Measurements from ENCODE around the gene HEATR5A. TPM values are rescaled to one million over a fixed set of nuclear protein-coding genes. Genes with fewer than 3 reads are reported as not detected.

Gene HEATR5A
- total and polyA plus RNA-seq, 4 donors = 10.9 to 54.0 (median 28.9) TPM

DNA sequence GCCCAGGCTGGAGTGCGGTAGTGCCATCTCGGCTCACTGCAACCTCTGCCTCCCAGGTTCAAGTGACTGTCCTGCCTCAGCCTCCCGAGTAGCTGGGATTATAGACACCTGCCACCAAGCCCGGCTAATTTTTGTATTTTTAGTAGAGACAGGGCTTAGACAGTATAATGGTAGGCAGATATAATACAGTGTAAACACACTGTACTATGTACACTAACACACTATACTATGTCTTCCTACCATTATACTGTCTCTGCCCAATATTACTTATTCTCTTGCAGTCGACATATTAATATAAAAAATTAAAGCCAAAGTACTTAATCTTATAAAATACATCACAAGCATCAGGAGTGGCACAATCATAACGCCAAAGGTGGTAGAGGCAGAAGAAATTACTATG, 21.9 kb upstream of the HEATR5A start:
- Histone ChIP-seq H3K4me1 (ENCODE audit: control insufficient read depth in 5 of 5, insufficient read depth in 5 of 5, low read length in 5 of 5) (peaks cover 0 to 5% (median 1%) of the 10 kb centered on the region in 5 donors), H3K9me3 (ENCODE audit: control insufficient read depth in 4 of 4, insufficient read depth in 3 of 4, low read length in 3 of 4) (no peaks in the 10 kb centered on the region), H3K36me3 (ENCODE audit: control insufficient read depth in 4 of 4, insufficient read depth in 4 of 4, low read length in 4 of 4) (peaks cover 1 to 7% (median 3%) of the 10 kb centered on the region in 4 donors), H3K4me3 (no peak overlapping the region), H3K27ac (ENCODE audit: low read depth in 1 of 2, low read length in 1 of 2) (no peak overlapping the region), H3K27me3 (ENCODE audit: control insufficient read depth in 3 of 3, insufficient read depth in 3 of 3, low read length in 2 of 3) (no peaks in the 10 kb centered on the region), H3K9ac (ENCODE audit: insufficient read depth in 1 of 2, low read length in 2 of 2) (no peak overlapping the region)
- TF ChIP-seq CTCF (IDR thresholded peaks at IDR 0.05; ENCODE audit: control extremely low read depth, extremely low read depth) = no peak
- DNase-seq = no peak
- WGBS, 2 donors = 87 to 95% methylated on average over 6 of the region's 6 CpGs
- ATAC-seq (ENCODE audit: insufficient read depth, low FRiP score) = no peak

GRCh38 chr14:31441273-31442111, 21.1 kb upstream of the HEATR5A start:
- peaks cover 1 to 4% (median 3%) of the 10 kb centered on the region in 4 donors for H3K36me3 ChIP-seq (ENCODE audit: control insufficient read depth in 4 of 4, insufficient read depth in 4 of 4, low read length in 4 of 4)
- peak in 1 of 3 donors; percentile 18 for DNase-seq
- WGBS, 2 donors = 53 to 78% methylated on average over 7 of the region's 7 CpGs
- H3K9ac ChIP-seq (ENCODE audit: insufficient read depth in 1 of 2, low read length in 2 of 2) = no peak overlapping the region
- no peaks in the 10 kb centered on the region for H3K27me3 ChIP-seq (ENCODE audit: control insufficient read depth in 3 of 3, insufficient read depth in 3 of 3, low read length in 2 of 3)
- peak; percentile 58 for ATAC-seq (ENCODE audit: insufficient read depth, low FRiP score)
- peaks cover 0 to 5% (median 1%) of the 10 kb centered on the region in 5 donors for H3K4me1 ChIP-seq (ENCODE audit: control insufficient read depth in 5 of 5, insufficient read depth in 5 of 5, low read length in 5 of 5)
- no peak for TF ChIP-seq CTCF (IDR thresholded peaks at IDR 0.05; ENCODE audit: control extremely low read depth, extremely low read depth)
- no peaks in the 10 kb centered on the region for H3K9me3 ChIP-seq (ENCODE audit: control insufficient read depth in 4 of 4, insufficient read depth in 3 of 4, low read length in 3 of 4)
- H3K27ac ChIP-seq (ENCODE audit: low read depth in 1 of 2, low read length in 1 of 2) = no peak overlapping the region
- H3K4me3 ChIP-seq = no peak overlapping the region

DNA sequence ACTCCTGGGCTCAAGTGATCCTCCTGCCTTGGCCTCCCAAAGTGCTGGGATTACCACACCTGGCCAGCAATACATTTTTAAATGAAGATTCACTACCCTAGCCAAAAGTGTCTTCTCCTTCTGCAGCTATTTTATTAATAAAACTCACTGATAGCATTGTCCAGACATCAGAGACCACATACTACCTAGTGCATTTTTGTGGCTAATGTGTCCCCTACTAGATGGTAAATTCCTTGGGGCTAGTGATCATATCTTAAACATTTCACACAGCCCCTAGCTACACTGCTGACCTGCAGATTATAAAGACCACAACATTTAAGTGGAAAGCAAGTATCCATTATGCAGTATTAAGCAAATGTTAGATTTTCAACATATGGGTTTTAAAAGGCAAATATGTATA, 19.9 kb upstream of the HEATR5A start:
- no peak for TF ChIP-seq CTCF (IDR thresholded peaks at IDR 0.05; ENCODE audit: control extremely low read depth, extremely low read depth)
- Histone ChIP-seq H3K9me3 (ENCODE audit: control insufficient read depth in 4 of 4, insufficient read depth in 3 of 4, low read length in 3 of 4) (no peaks in the 10 kb centered on the region), H3K4me1 (ENCODE audit: control insufficient read depth in 5 of 5, insufficient read depth in 5 of 5, low read length in 5 of 5) (peaks cover 0 to 9% (median 1%) of the 10 kb centered on the region in 5 donors), H3K4me3 (no peak overlapping the region), H3K27me3 (ENCODE audit: control insufficient read depth in 3 of 3, insufficient read depth in 3 of 3, low read length in 2 of 3) (no peaks in the 10 kb centered on the region), H3K9ac (ENCODE audit: insufficient read depth in 1 of 2, low read length in 2 of 2) (no peak overlapping the region), H3K36me3 (ENCODE audit: control insufficient read depth in 4 of 4, insufficient read depth in 4 of 4, low read length in 4 of 4) (peaks cover 0 to 4% (median under 1%) of the 10 kb centered on the region in 4 donors), H3K27ac (ENCODE audit: low read depth in 1 of 2, low read length in 1 of 2) (no peak overlapping the region)
- DNase-seq (no peak), ATAC-seq (ENCODE audit: insufficient read depth, low FRiP score) (no peak)
